ENCODE results near the gene RADX.
"Not testable (repeated sequence)": the region's sequence is repeated elsewhere in the genome, so short reads cannot be mapped to it uniquely, and the experiment has no call there.

Gene RADX, protein sequence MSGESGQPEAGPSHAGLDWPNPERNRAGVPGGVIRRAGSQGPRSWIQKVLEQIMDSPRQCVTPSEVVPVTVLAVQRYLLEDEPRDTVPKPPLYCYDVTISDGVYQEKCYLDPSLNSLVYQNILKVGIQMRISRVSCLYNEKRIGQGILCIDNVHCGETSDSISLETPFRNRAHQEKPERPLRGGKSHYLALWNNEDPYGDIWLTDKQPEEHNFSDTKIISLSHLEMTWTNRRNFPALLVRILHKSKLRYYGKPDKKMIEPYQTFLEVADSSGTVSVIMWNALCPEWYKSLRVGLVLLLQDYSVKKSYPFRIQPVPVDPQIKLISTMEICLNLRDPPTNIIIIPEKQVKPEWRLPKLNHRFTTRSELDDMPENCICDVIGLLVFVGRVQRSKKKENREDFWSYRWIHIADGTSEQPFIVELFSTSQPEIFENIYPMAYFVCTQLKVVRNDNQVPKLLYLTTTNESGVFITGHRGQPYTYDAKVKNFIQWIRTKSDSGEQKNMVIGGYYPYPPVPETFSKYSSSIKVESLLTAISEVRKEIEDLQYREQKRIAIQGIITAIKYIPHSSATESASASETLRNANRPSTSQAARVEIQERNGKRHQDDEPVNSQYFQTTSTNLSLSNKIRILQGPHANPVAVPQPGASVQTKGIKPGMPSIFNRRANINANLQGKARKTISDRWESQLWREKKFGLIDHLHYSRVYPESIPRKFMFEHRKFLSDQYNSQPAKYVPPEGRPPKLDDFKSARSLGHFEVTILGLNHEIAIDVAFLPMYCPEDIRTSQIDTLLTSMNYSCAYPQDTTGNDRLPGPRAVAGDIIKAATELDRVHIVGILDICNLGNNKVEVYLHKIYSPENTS

DNA sequence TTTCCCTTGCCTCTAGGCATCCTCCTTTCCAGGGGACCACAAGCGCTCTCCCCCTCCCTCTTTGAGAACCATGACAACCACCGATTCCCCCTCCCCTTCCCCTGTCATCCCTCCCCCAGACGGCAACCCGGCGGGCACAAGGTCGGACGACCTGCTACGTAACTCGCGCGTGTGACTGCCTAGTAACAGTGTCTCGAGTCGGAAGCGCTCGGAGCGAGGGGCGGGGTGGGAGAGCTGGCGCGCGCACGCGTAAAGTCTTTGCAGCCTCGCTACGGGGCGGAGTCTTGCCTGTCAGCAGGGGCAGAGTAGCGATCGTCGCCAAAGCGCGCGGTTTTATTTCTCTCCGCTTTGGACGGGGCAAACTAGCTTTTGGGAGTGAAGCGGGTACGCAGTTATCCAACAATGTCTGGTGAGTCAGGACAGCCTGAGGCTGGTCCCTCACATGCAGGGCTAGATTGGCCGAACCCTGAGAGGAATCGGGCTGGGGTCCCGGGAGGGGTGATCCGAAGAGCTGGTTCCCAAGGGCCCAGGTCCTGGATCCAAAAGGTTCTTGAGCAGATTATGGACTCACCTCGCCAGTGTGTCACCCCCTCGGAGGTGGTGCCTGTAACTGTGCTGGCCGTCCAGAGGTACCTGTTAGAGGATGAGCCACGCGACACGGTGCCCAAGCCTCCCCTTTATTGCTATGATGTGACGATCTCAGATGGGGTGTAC lies at the start of gene RADX:
Gene RADX (plus strand): TSS at position 300 of the 714 bp plus-strand sequence. CDS start 103 bp downstream, at position 403.
- DNase-seq (ENCODE audit: low read depth, low spot score) = peak; percentile 57

DNA sequence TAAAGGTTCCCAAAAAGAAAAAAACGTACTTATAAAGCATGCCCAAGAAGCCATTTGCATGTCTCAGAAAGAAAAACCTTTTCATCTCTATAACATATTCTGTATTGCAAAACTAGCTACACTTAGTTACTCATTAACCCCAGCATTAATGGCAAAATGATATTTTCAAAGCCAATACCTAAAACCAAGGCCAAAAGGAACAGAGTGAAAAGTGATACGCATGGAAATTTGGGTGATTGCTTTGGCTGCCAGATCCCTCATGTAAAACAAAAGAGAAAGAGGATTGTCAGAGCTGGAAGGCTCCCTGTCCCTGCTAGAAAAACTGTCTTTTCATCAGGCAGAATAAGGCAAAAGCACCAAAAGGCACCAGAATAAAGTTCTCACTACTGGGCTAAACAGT lies 46.8 kb upstream of the RADX start:
- DNase-seq (ENCODE audit: low read depth, low spot score) = no peak

DNA sequence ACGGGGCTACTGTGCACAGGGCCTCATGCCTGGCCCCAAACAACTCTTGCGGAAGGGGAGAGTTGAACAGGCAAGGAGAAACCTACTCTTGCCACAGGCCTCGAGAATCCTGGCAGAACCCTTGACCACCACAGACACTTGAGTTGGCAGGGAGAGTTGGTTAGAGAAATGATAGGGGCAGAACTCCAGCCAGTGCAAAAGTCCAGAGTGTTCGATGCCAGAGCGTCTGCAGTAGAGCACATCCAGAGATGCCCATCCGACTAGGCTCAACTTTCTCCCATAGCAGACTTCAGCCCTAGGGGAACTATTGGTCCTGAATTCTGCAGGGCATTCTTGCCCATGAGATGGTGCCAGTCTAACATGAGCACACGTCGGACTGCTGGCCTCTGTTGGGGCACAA lies 45.4 kb upstream of the RADX start:
- no peak for DNase-seq (ENCODE audit: low read depth, low spot score)

DNA sequence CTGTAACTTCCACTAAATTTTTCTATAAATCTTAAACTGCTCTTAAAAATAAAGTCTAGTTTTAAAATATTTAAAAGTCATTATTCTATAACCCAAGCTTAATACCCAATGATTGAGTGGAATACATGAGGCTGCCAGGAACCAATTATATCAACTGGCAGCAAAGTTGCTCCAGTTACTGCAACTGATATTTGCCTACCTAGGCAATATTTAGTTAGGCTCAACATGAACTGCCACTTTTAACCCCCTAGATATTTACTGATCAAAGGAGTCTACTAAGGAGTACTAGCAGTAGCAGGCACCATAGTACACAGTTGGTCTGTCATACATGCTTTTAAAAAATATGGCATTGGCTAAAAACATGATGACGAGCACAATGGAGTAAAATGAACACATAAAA lies 29.9 kb upstream of the RADX start:
- DNase-seq (ENCODE audit: low read depth, low spot score) = no peak

DNA sequence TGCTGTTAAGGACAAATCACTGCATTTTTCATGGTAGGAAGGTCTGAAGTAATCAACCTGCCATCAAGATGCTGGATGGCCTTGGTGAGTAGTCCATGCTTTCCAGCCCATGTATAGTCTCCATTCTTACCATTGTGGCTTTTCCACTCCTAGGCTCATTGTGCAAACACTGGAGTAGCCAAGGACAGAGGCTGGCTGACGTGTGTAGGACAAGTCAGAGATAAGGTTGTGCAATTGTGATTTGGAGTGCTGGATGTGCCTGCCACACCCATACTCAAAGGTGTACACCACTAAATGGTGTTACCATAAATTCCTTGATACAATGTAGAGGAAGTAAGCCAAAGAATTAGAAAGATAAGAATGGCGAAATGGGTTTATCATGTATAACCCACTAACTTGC lies 26.3 kb upstream of the RADX start:
- no peak for DNase-seq (ENCODE audit: low read depth, low spot score)

DNA sequence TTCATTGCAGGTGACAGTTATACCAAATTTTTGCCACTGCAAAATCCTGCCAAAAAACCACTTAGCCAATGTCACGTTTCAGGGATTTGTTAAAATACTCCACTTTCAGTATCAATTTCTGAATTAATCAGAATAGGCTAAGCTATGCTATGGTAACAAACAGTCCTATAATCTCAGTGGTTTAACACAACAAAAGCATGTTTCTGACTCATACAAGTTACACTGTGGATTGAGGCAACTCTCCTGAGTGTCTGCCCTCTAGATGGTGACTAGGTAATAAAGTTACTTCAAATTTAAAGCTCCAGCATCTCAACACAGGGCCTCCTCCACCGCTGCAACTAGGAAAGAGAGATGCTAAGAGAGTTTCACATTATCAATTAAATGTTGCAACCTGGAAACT lies 23.0 kb upstream of the RADX start:
- DNase-seq (ENCODE audit: low read depth, low spot score) = no peak

DNA sequence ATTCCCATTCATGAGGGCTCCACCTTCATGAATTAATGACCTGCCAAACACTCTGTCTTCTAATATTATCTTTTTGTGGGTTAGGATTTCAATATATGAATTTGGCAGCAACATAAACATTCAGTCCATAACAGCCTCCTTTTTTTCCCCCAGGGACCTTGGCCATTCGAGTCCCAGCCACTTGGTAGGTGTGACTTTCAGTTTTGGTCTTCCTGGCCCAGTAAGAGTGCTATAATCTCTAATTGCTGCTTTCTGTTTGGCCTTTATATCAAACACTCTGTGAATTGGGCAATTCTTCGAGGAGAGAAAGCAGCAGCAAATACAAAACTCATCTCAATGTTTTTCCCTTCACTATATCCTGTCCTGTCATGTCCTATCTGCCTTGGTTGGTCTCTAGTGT lies 12.4 kb upstream of the RADX start:
- DNase-seq (ENCODE audit: low read depth, low spot score) = no peak

DNA sequence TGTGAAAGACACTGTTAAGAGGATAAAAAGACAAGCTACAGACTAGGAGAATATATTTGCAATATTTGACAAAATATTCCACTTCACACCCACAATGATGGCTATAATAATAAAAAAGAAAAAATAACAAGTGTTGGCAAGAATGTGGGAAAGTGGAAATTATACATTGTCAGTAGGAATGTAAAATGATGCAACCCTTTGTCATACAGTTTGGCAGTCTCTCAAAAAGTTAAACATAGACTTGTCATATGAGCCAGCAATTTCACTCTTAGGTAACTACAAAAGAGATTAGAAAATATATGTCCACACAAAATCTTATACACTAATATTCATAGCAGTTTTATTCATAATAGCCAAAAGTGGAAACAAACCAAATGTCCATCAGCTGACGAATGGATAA lies 5.2 kb upstream of the RADX start:
- DNase-seq (ENCODE audit: low read depth, low spot score) = no peak

DNA sequence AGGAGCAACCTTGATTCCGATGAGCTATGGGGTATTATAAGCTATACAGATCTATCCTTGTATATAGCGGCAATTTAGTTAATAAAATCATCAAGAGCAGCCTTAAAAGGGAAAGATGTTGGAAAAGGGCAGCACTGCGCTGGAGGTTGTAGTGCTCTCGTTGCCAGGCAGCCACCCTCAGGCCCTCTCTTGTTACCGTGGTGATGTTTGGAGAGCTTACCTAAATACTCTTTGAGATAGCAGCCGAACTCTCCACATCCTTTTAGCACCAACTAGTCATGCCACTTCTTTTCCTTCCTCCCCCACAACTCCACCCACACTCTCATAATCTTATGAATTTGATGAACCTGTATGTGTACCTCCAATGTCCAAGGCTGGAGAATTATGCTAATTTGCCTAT lies 3.8 kb upstream of the RADX start:
- no peak for DNase-seq (ENCODE audit: low read depth, low spot score)

DNA sequence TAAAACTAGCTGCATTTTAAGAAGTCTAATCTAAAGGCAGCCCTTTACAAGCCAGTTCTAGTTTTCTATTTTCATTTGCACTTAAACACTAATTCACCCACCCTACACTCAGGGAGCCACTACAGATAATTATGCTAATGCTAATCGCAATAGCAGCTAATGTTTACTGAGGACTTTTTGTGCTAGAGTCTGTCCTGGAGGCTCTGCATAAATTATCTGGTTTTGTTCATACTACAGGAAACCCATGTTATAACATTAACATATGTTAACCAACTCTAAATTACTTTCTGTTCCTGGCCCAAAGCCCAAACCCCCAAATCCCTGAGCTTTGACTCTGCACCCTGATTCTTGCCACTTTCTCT lies 480 bp upstream of the RADX start:
- DNase-seq (ENCODE audit: low read depth, low spot score) = no peak

DNA sequence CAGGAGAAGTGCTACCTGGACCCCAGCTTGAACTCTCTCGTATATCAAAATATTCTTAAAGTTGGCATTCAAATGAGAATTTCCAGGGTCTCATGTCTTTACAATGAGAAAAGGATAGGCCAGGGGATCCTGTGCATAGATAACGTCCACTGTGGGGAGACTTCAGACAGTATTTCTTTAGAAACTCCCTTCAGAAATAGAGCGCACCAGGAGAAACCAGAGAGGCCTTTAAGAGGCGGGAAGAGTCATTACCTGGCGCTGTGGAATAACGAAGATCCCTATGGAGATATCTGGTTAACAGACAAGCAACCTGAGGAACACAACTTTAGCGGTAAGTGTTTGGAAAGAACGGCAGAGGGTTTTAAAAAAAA lies 600 bp downstream of the RADX start:
- DNase-seq (ENCODE audit: low read depth, low spot score) = no peak

DNA sequence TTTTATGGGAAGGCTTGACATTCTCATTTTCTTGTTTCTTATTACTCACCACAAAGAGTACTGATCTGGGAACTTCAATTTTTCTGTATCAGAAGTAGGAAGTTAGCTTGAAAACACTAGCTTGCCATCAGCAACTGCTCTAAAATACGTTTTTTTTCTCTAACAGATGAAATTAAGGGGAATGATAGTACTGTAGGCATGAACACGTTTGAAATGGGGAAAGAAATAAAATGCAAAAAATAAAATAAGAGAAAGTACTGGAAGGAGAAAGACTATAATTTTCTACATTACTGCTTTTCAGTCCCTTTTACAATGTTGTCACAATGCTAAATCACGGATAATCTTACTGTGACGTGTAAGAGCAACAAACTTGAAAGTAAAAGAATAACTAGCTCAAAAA lies 1.5 kb downstream of the RADX start:
- DNase-seq (ENCODE audit: low read depth, low spot score) = no peak

DNA sequence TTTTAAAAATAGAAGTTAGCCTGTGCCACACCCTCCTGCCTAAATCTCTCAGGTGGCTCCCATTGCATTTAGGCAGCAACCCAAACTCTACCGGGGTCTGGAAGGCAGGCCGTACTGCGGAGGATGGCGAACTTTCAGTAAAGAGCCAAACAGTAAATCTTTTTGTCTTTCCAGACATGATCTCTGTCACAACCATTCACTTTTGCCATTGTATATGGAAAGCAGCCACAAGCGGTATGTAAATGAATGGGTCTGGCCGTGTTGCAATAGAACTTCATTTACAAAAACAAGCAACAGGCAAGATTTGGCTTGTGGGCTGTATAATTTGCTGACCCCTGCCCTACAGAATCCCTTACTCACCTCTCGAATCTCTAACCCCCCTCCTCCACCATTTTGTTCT lies 3.3 kb downstream of the RADX start:
- DNase-seq (ENCODE audit: low read depth, low spot score) = no peak

DNA sequence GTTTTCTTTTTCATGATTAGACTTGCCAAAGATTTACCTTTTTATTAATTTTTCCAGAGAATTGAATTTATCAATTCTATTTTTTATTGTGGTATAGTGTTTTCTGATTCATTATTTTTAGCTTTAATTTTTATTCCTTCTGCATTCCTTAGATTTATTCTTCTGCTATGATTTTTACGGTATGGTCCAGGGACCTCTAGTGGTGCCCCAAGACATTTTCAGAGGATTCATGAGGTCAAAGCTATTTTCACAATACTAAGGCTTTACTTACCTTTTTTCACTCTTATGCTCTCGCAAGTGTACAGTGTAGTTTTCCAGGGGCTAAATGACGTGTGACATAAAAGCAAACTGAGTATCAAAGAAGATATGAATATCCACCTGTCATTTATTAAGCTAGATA lies 8.0 kb downstream of the RADX start:
- no peak for DNase-seq (ENCODE audit: low read depth, low spot score)

DNA sequence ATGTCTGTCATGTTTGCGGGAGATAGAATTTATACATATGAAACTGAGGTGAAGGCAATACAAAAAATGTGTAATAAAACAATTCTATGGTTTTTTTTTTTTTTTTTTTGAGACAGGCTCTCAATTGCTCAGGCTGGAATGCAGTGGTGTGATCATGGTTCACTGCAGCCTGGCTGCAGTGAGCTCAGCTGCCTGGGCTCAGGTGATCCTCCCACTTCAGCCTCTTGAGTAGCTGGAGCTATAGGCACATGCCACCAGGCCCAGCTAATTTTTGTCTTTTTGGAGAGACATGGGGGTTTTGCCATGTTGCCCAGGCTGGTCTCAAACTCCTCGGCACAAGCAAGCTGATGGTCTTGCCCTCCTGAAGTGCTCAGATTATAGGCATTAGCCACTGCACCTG lies 10.1 kb downstream of the RADX start:
- no peak for DNase-seq (ENCODE audit: low read depth, low spot score)

DNA sequence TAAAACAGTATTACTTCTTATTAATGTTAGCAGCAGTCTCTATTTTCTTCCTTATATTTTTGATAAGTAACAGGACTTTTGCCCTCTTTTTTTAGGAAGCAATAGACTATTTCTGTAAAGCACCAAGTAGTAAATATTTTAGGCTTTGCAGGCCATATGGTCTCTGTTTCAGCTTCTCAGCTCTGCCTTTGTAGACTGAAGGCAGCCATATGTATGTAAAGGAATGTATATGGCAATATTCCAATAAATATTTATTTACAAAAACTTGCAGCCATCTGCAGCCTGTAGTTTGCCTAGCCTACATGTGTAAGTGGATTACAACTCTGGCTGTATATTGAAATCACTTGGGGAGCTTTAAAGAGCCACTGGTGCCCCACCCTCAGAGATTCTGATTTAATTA lies 15.0 kb downstream of the RADX start:
- DNase-seq (ENCODE audit: low read depth, low spot score) = no peak

DNA sequence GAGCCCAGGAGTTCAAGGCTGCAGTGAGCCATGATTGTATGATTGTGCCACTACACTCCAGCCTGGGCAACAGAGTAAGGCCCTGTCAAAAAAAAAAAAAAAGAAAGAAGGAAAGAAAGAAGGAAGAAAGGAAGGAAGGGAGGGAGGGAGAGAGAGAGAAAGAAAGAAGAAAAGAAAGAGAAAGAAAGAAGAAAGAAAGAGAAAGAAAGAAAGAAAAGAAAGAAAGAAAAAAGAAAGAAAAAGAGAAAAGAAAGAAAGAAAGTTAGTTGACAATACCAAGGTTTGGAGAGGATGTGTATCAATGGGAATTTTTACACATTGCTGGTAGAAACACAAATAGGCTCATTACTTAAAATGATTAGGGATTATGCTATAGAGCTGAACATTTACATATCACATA lies 19.8 kb downstream of the RADX start:
- DNase-seq (ENCODE audit: low read depth, low spot score) = no peak

DNA sequence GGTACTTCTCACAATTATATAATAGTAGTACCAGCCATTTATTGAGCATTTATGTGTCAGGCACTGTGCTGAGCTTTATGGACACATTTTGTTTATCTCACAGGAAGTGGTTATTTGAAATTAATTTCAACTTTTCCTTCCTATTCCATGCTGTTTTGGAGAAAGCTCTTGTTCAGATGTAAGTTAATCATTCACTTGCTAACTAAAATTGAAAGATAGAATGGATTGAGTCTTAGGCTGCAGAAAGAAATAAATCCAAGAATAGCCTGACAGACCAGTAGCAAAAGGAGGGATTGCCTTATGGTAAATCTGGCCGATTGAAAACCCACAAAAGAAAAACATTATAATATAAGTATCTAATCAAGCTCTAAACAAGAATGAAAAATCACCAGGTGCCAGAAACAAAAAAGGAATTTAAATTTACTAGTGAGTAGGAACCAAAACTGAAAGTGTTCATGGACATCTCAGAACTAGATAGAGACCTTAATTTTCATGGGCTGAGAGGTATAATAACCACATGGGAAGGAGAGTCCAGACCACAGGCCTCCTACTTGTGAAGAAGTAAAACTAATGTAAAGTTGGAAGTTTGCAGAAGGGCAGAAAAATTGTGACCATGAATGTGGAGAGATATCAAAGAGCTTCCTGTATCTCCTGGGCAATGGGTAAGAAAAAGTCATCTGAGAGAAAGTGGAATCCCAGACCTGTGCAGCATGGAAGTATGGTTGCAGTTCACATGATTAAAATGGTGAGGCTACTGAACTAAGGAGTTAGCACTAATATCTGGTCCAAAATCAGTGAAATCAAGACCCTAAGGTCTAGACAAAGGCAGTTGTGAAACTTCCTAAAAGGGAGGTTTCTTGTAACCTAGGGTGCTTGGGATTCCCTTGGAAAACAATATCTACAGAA lies 38.0 kb downstream of the RADX start:
- no peak for DNase-seq (ENCODE audit: low read depth, low spot score)

DNA sequence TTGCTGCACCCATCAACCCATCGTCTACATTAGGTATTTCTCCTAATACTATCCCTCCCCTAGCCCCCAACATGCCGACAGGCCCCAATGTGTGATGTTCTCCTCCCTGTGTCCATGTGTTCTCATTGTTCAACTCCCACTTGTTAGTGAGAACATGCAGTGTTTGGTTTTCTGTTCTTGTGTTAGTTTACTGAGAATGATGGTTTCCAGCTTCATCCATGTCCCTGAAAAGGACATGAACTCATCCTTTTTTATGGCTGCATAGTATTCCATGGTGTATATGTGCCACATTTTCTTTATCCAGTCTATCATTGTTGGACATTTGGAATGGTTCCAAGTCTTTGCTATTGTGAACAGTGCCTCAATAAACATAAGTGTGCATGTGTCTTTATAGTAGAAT lies 41.8 kb downstream of the RADX start:
- DNase-seq (ENCODE audit: low read depth, low spot score) = not testable (repeated sequence)

DNA sequence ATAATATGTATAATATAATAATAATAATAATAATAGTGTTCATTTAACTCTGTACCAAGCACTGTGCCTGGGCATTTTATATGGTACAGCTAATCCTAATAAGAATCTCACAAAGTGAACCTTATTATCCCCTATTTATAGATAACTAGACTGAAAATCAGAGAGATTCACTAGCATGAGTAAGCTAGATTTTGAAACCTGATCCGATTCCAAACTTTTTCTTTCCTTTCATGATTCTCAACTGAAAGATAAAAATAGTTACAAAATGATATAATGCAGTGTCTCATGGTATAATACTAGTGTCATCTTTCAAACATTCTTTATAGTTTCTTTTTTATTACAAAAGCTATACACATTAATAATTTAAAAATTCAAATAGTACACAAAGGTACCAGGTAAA lies 58.9 kb downstream of the RADX start:
- DNase-seq (ENCODE audit: low read depth, low spot score) = no peak

DNA sequence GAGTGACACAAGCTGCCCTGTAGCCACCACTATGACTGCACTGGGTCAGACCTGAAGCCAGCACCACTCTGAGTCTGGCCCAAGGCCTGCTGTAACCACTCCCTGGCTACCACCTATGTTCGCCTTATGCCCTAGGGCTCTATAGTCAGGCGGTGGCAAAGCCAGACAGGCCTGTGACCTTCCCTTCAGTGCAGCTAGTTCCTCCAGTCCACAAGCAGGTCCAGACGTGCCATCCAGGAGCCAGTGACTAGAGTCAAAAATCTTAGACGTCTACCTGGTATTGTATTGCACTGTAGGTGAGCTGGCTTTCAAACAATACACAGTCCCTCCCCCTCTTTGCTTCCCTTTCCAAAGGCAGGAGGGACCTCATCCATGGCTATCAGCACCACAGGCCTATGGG lies 60.7 kb downstream of the RADX start:
- DNase-seq (ENCODE audit: low read depth, low spot score) = no peak

DNA sequence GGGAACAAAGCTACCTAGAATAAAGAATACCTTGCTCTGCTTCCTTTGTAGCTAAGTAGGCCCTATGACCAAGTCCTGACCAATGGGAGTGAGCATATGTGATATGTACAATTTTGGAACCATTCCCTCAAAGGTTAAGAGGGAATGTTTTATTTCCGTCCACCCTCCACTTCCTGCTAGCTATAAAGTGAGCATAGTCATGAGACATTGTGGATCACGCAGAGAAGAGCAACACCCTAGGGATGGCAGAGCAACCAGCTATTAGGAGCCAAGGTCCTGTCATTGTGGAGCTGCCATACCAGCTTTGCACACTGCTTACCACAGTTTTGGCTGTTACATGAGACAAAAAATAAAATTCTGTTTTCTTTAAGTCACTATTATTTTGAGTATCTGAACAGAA lies 68.9 kb downstream of the RADX start:
- no peak for DNase-seq (ENCODE audit: low read depth, low spot score)
